HUES48 (cell line): ENCODE data around the gene FERMT1.
"Not testable (repeated sequence)": the region's sequence is repeated elsewhere in the genome, so short reads cannot be mapped to it uniquely, and the experiment has no call there.

ENCODE experiments used
- H3K27ac ChIP-seq: one replicate; pipeline ENCODE4 v1.7.0; 2013; ENCODE audit warnings: low read depth, low read length, inconsistent platforms
- H3K27me3 ChIP-seq: 2 replicates; pipeline ENCODE4 v1.6.1; 2013; ENCODE audit warnings: mild to moderate bottlenecking, low read length; ENCODE audit not compliant: control insufficient read depth, insufficient read depth
- H3K36me3 ChIP-seq: 2 replicates; pipeline ENCODE4 v1.6.1; 2013; ENCODE audit warnings: low read length; ENCODE audit not compliant: control insufficient read depth, insufficient read depth
- H3K4me1 ChIP-seq: 2 replicates; pipeline ENCODE4 v1.6.1; 2013; ENCODE audit warnings: mild to moderate bottlenecking, low read length; ENCODE audit not compliant: control insufficient read depth, insufficient read depth
- H3K4me3 ChIP-seq: 2 replicates; pipeline ENCODE4 v1.5.1; 2013; ENCODE audit warnings: mild to moderate bottlenecking, low read depth, low read length
- H3K9ac ChIP-seq: 2 replicates; pipeline ENCODE4 v1.6.1; 2013; ENCODE audit warnings: mild to moderate bottlenecking, low read depth, low read length, moderate library complexity
- H3K9me3 ChIP-seq: 2 replicates; pipeline ENCODE4 v1.6.1; 2013; ENCODE audit warnings: low read length; ENCODE audit not compliant: control insufficient read depth, insufficient read depth

FERMT1 gene

GRCh38 chr20:6055161-6055783, 67.6 kb downstream of the FERMT1 start:
- H3K9ac ChIP-seq = no peak overlapping the region
- peaks cover 42% of the 10 kb centered on the region for H3K27me3 ChIP-seq
- no peak overlapping the region for H3K4me3 ChIP-seq
- H3K9me3 ChIP-seq = no peaks in the 10 kb centered on the region
- peak overlapping the region; percentile 36 for H3K27ac ChIP-seq
- no peaks in the 10 kb centered on the region for H3K36me3 ChIP-seq
- H3K4me1 ChIP-seq = peaks cover 23% of the 10 kb centered on the region

DNA sequence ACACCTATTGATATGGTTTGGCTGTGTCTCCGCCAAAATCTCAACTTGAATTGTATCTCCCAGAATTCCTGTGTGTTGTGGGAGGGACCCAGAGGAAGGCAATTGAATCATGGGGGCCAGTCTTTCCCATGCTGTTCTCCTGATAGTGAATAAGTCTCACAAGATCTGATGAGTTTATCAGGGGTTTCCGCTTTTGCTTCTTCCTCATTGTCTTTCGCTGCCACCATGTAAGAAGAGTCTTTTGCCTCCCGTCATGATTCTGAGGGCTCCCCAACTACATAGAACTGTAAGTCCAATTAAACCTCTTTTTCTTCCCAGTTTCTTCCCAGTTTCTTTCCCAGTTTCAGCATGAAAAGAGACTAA, 68.2 kb downstream of the FERMT1 start:
- Histone ChIP-seq H3K4me1 (peaks cover 23% of the 10 kb centered on the region), H3K27me3 (peaks cover 48% of the 10 kb centered on the region)
- not testable (repeated sequence) for H3K27ac ChIP-seq, H3K36me3 ChIP-seq, H3K4me3 ChIP-seq, H3K9me3 ChIP-seq, H3K9ac ChIP-seq

- Histone ChIP-seq H3K4me3 (peak within 1 kb of the TSS; percentile 62; the same call in 1 of the 2 replicates), H3K9me3 (no peaks in the 10 kb centered on the region), H3K27me3 (peaks cover 49% of the 10 kb centered on the region), H3K36me3 (no peaks in the 10 kb centered on the region), H3K27ac (peak within 1 kb of the TSS; percentile 80), H3K4me1 (peaks cover 23% of the 10 kb centered on the region), H3K9ac (no peak within 1 kb of the TSS)
Measured at GRCh38 chr20:6053776-6054688, 68.8 kb downstream of the FERMT1 start, which contains the start of gene LRRN4. Gene LRRN4, minus strand, starts transcription at chr20:6054060. Its CDS starts 1,261 bp downstream, at chr20:6052799.

DNA sequence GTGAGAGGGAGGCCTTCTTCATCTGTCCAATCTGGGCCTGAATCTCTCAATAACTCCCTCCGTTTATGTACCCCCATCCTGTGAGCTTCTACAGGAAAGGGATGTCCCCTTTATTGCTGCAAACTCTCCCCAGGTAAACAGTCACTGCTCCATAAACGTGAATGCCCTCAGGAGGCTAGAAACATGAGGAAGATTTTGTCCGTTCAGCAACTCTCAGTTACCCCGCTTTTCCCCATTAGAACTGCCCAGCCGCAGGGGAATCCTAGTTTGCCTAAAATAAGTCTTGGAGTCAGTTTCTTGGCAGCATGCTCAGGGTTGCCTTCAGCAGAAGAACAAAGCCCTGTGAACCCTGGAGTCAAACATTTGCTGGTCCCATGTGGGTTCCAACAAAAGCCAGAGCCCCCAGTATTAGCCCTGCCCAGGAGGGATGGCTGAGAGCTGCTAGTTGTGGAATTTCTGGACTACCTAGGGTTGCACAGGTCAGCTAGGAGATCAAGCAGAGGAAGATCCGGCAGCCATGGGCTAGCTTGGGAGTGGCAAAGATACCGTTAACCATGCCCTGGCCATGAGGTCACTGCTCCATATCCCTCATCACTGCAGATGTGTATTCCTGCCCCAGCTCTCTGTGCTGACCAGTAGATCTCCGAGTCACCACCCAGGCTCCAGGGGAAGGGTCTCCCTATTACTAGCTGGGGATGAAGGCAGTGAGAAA, 69.6 kb downstream of the FERMT1 start:
- peaks cover 49% of the 10 kb centered on the region for H3K27me3 ChIP-seq
- no peaks in the 10 kb centered on the region for H3K36me3 ChIP-seq
- H3K4me3 ChIP-seq = peak overlapping the region; percentile 62; the same call in 1 of the 2 replicates
- no peaks in the 10 kb centered on the region for H3K9me3 ChIP-seq
- H3K9ac ChIP-seq = no peak overlapping the region
- H3K27ac ChIP-seq = no peak overlapping the region
- peaks cover 23% of the 10 kb centered on the region for H3K4me1 ChIP-seq

- H3K27ac ChIP-seq = no peak overlapping the region
- H3K9ac ChIP-seq = no peak overlapping the region
- no peaks in the 10 kb centered on the region for H3K9me3 ChIP-seq
- peaks cover 49% of the 10 kb centered on the region for H3K27me3 ChIP-seq
- H3K4me3 ChIP-seq = peak overlapping the region; percentile 62
- H3K4me1 ChIP-seq = peaks cover 23% of the 10 kb centered on the region
- H3K36me3 ChIP-seq = no peaks in the 10 kb centered on the region
Measured at GRCh38 chr20:6051505-6051904, 71.3 kb downstream of the FERMT1 start.

- Histone ChIP-seq H3K36me3 (no peaks in the 10 kb centered on the region), H3K9me3 (no peaks in the 10 kb centered on the region), H3K4me3 (no peak overlapping the region), H3K9ac (no peak overlapping the region), H3K4me1 (peaks cover 13% of the 10 kb centered on the region; the same call in 1 of the 2 replicates), H3K27me3 (peaks cover 39% of the 10 kb centered on the region), H3K27ac (no peak overlapping the region)
Measured at GRCh38 chr20:6048391-6048790, 74.4 kb downstream of the FERMT1 start.

- Histone ChIP-seq H3K27ac (no peak overlapping the region), H3K4me3 (no peak overlapping the region), H3K27me3 (peaks cover 19% of the 10 kb centered on the region), H3K9me3 (no peaks in the 10 kb centered on the region), H3K9ac (no peak overlapping the region), H3K36me3 (no peaks in the 10 kb centered on the region; the same call in 1 of the 2 replicates), H3K4me1 (0 out of 2 replicates have a peak, but pooled peaks cover 1% of the 10 kb centered on the region)
Measured at GRCh38 chr20:6046432-6046831, 76.4 kb downstream of the FERMT1 start.

DNA sequence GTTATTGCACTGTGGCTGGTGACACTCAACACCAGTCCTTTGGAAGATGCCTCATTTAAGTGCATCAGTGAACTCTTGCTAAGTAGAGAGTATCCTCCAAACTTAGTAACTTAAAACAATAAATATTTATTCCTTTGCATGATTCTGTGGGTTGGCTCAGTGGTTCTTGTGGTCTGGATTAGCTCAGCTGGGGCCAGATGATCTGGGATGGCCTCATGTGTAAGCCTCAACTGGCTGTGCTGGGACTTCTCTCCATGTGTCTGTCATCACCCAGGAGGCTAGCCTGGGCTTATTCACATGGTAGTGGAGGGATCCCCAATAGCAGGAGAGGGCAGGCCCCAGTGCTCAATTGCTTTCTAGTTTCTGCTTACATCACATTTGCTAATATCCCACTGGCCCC, 77.3 kb downstream of the FERMT1 start:
- H3K9ac ChIP-seq = no peak overlapping the region
- no peaks in the 10 kb centered on the region for H3K9me3 ChIP-seq
- H3K27me3 ChIP-seq = peaks cover 10% of the 10 kb centered on the region
- H3K4me3 ChIP-seq = no peak overlapping the region
- no peaks in the 10 kb centered on the region for H3K4me1 ChIP-seq
- no peak overlapping the region for H3K27ac ChIP-seq
- peaks cover 4% of the 10 kb centered on the region for H3K36me3 ChIP-seq

DNA sequence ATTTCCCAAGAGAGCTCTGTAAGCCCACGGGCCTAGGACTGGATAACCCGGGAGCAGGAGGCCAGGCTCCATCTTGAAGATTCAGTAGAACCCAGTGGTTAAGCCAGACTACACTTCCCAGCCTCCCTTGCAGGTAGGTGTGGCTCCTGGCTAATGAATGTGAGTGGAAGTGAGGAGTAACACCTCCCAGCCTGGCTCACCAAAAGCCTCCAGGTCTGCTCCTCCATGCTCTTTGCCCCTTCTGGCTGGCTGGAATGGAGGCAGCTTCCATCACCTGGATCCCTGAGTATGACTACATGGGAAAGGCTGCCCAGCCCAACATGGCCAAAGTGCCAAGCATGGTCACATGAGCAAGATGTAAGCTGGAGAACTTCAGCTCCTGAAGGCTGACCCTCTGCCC, 78.7 kb downstream of the FERMT1 start:
- Histone ChIP-seq H3K4me1 (no peaks in the 10 kb centered on the region), H3K9me3 (no peaks in the 10 kb centered on the region), H3K4me3 (no peak overlapping the region), H3K9ac (no peak overlapping the region), H3K27ac (no peak overlapping the region), H3K27me3 (no peaks in the 10 kb centered on the region), H3K36me3 (peaks cover 13% of the 10 kb centered on the region)

DNA sequence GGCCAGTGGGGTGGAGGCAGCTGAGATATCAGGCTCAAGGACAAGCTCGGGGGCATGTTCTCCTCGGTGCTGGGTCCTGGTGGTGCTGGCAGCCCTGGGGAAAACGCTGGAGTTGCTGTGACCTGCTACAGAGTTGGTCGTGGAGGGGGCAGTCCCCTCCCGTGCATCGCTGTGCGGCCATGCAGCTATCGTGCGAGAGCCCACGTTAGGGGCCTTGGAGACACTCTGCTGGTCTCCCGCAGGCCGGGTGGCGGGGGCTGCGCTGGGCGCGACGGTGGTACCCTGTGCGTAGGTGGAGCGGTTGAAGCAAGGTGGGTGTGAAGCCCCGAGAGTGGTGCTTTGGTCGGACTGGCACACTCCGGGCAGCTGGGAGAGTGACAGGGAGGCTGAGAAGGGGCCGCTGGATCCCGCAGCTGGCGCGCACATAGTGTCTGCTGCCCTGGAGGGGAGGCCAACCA, 81.0 kb downstream of the FERMT1 start:
- no peaks in the 10 kb centered on the region for H3K4me1 ChIP-seq
- no peak overlapping the region for H3K9ac ChIP-seq
- no peak overlapping the region for H3K27ac ChIP-seq
- no peaks in the 10 kb centered on the region for H3K27me3 ChIP-seq
- H3K4me3 ChIP-seq = no peak overlapping the region
- H3K36me3 ChIP-seq = peaks cover 29% of the 10 kb centered on the region
- no peaks in the 10 kb centered on the region for H3K9me3 ChIP-seq
